Endothelial cell of umbilical vein (primary cell): ENCODE data around the gene STAT5A. TPM values are rescaled to one million over a fixed set of nuclear protein-coding genes. Genes with fewer than 3 reads are reported as not detected.

ENCODE experiments used
- BruUV-seq: library from RNA; stranded (reverse); fragments of 400-500 nt; replicated peaks from 2 replicates; lab custom pipeline; 2021; lab: Mats Ljungman, UMichigan
- CTCF ChIA-PET: fragments of 300-600, 350-600 bp; sonication (Branson Sonifier 250); formaldehyde crosslinking; loops from one replicate; lab custom pipeline; 2021; ENCODE audit warnings: antibody characterized with exemption, inconsistent platforms; lab: Charles Lee
- POLR2A ChIA-PET: fragments of 300-600, 350-600 bp; sonication (Branson Sonifier 250); formaldehyde crosslinking; loops from one replicate; lab custom pipeline; 2021; ENCODE audit warnings: antibody characterized with exemption, inconsistent platforms; lab: Charles Lee
- DNase-seq: peaks from one replicate; pipeline ENCODE4 v3.0.0-alpha.2; 2011; ENCODE audit warnings: low read depth, low spot score
- FAIRE-seq: peaks from 2 replicates; lab custom pipeline; 2011; peaks lifted over from hg19 to GRCh38; lab: Jason Lieb, UNC
- H2AFZ ChIP-seq: 2 replicates; pipeline ENCODE4 v1.6.0; 2012; ENCODE audit warnings: low read depth, low read length, control low read depth, inconsistent platforms
- H3K27ac ChIP-seq: 2 replicates; pipeline ENCODE4 v1.5.1; 2011; ENCODE audit warnings: low read depth, mild to moderate bottlenecking, control low read depth, low read length, moderate library complexity; ENCODE audit not compliant: insufficient read depth
- H3K27me3 ChIP-seq, 2 experiments: 2 replicates each; pipeline versions ENCODE4 v1.6.0 to v1.6.1; 2011; ENCODE audit warnings: low read length in 2 of 2, mixed read lengths in 1 of 2; ENCODE audit not compliant: control insufficient read depth in 2 of 2, insufficient read depth in 2 of 2
- H3K36me3 ChIP-seq, 2 experiments: 2 replicates in 1 of 2; 3 replicates in 1 of 2; pipeline ENCODE4 v1.5.1; 2011; ENCODE audit warnings: low read length in 2 of 2, mild to moderate bottlenecking in 1 of 2, moderate library complexity in 1 of 2; ENCODE audit not compliant: control insufficient read depth in 2 of 2, insufficient read depth in 2 of 2; ENCODE audit errors: extremely low read depth in 1 of 2
- H3K4me1 ChIP-seq: 3 replicates; pipeline ENCODE4 v1.5.1; 2011; ENCODE audit warnings: mild to moderate bottlenecking, low read length; ENCODE audit not compliant: control insufficient read depth, insufficient read depth; ENCODE audit errors: extremely low read depth
- H3K4me2 ChIP-seq: 2 replicates; pipeline ENCODE4 v1.6.1; 2011; ENCODE audit warnings: low read length, control low read depth, mixed read lengths; ENCODE audit not compliant: insufficient read depth
- H3K4me3 ChIP-seq, 3 experiments: fragments of 200-600 bp in 1 of 3; sonication (generic), shearing (Covaris generic) in 1 of 3; replicated peaks in 1 of 3; 2 replicates each; pipeline ENCODE4 v1.5.1; 2011 to 2016; ENCODE audit warnings: control low read depth in 3 of 3, low read length in 3 of 3, mild to moderate bottlenecking in 2 of 3, inconsistent platforms in 1 of 3, low read depth in 1 of 3, moderate library complexity in 1 of 3; ENCODE audit not compliant: insufficient read depth in 1 of 3
- H3K79me2 ChIP-seq: 2 replicates; pipeline ENCODE4 v1.6.0; 2012; ENCODE audit warnings: low read length, inconsistent platforms; ENCODE audit not compliant: control insufficient read depth, insufficient read depth
- H3K9ac ChIP-seq: replicated peaks from 2 replicates; pipeline ENCODE3; 2011; ENCODE audit warnings: low read length, control low read depth; ENCODE audit not compliant: insufficient read depth; ENCODE audit errors: extremely low read depth
- H3K9me1 ChIP-seq: replicated peaks from 3 replicates; pipeline ENCODE4 v1.6.0; 2011; ENCODE audit warnings: mild to moderate bottlenecking, low read length; ENCODE audit not compliant: control insufficient read depth, insufficient read depth; ENCODE audit errors: extremely low read depth
- H3K9me3 ChIP-seq: replicated peaks from 2 replicates; pipeline ENCODE4 v1.5.1; 2012; ENCODE audit warnings: low read length, inconsistent platforms; ENCODE audit not compliant: control insufficient read depth, insufficient read depth
- H4K20me1 ChIP-seq: replicated peaks from 2 replicates; pipeline ENCODE3; 2011; ENCODE audit warnings: mild to moderate bottlenecking, low read length; ENCODE audit not compliant: control insufficient read depth, insufficient read depth; ENCODE audit errors: extremely low read depth
- CTCF ChIP-seq, 2 donors: IDR thresholded peaks; 1 replicate in 1 of 2; 2 replicates in 1 of 2; pipeline ENCODE4 v1.5.1; 2011; ENCODE audit warnings: low read length in 2 of 2, mild to moderate bottlenecking in 2 of 2, moderate library complexity in 2 of 2, control low read depth in 1 of 2, inconsistent platforms in 1 of 2, low read depth in 1 of 2; ENCODE audit not compliant: insufficient read depth in 1 of 2; ENCODE audit errors: extremely low read depth in 1 of 2
- EZH2 ChIP-seq: IDR thresholded peaks from 2 replicates; pipeline ENCODE4 v1.6.1; 2012; ENCODE audit warnings: borderline replicate concordance, low read depth, mild to moderate bottlenecking, moderate library complexity, low read length, inconsistent platforms; ENCODE audit not compliant: severe bottlenecking
- FOS ChIP-seq: IDR thresholded peaks from 2 replicates; pipeline ENCODE4 v1.6.1; 2011; ENCODE audit warnings: mild to moderate bottlenecking, low read length, moderate library complexity, borderline replicate concordance; ENCODE audit not compliant: insufficient read depth
- GATA2 ChIP-seq: IDR thresholded peaks from 2 replicates; pipeline ENCODE4 v1.7.0; 2011; ENCODE audit warnings: low read depth, mild to moderate bottlenecking, moderate library complexity, mixed read lengths, low read length; ENCODE audit not compliant: insufficient read length, insufficient read depth
- JUN ChIP-seq: IDR thresholded peaks from 2 replicates; pipeline ENCODE4 v1.6.1; 2011; ENCODE audit warnings: borderline replicate concordance, low read depth; ENCODE audit not compliant: insufficient read length, insufficient read depth
- MAX ChIP-seq: IDR thresholded peaks from 2 replicates; pipeline ENCODE4 v1.6.1; 2011; ENCODE audit not compliant: insufficient read depth, insufficient read length
- MYC ChIP-seq: IDR thresholded peaks from one replicate; pipeline ENCODE4 v1.6.1; 2011; ENCODE audit warnings: mild to moderate bottlenecking, low read depth, low read length
- POLR2A ChIP-seq: IDR thresholded peaks from 2 replicates; pipeline ENCODE4 v1.6.1; 2012; ENCODE audit warnings: low read depth, mild to moderate bottlenecking, control low read depth, low read length
- POLR2AphosphoS5 ChIP-seq: IDR thresholded peaks from 2 replicates; pipeline ENCODE4 v1.6.1; 2012; ENCODE audit warnings: low read depth, mild to moderate bottlenecking, control low read depth, low read length, moderate library complexity; ENCODE audit not compliant: insufficient read depth
- dilution Hi-C: fragments of 300-500 bp; cut with MboI; formaldehyde crosslinking; loops from one replicate; pipeline ENCODE4 v1.15.0; 2019; ENCODE audit warnings: low sequenced_read_pairs; ENCODE audit not compliant: extremely low pct_ligation_motif_present
- intact Hi-C: fragments of 100-400 bp; cut with micrococcal nuclease; formaldehyde crosslinking; loops from one replicate; pipeline ENCODE4 v1.10.0; 2022
- polyA plus RNA-seq, 4 experiments: library from polyadenylated mRNA; depleted of rRNA in 3 of 4; stranded (reverse) in 3 of 4; unstranded in 1 of 4; fragments of >200 nt; gene quantifications; 2 replicates each; pipeline versions ENCODE4 v1.2.1 to v1.2.3, GENCODE V29; 2011 to 2012; ENCODE audit warnings: missing spikeins in 1 of 4
- total RNA-seq: library from RNA; stranded (reverse); gene quantifications from 2 replicates; pipeline ENCODE4 v1.2.3, GENCODE V29; 2021

Gene STAT5A
- total and polyA plus RNA-seq, 2 donors (not counting 3 experiments of a cell fraction or from before 2014, with no cell fraction given), result 18.0 to 23.4 TPM

GRCh38 chr17:42313389-42313772 lies 25.1 kb downstream of the STAT5A start:
- Histone ChIP-seq H3K9me3 (no peaks in the 10 kb centered on the region), H2AFZ (no peak overlapping the region), H4K20me1 (no peaks in the 10 kb centered on the region), H3K4me1 (peaks cover 44% of the 10 kb centered on the region), H3K27ac (peak overlapping the region; percentile 10), H3K9ac (no peak overlapping the region), H3K9me1 (no peaks in the 10 kb centered on the region), H3K36me3 (peaks cover 7 to 11% of the 10 kb centered on the region in 2 experiments), H3K4me3 (no peak overlapping the region), H3K27me3 (no peaks in the 10 kb centered on the region), H3K4me2 (no peak overlapping the region), H3K79me2 (no peaks in the 10 kb centered on the region)
- dilution Hi-C loops, result no loop called here
- intact Hi-C loops, result loop anchor here (2.0 kb wide), 1 partner anchor 91 kb away; no protein-coding TSS in a partner anchor
- TF ChIP-seq EZH2, result no peak
- TF ChIP-seq MYC, result no peak
- TF ChIP-seq JUN, result no peak
- no peak for TF ChIP-seq FOS
- TF ChIP-seq POLR2A, result no peak
- no peak for TF ChIP-seq MAX
- TF ChIP-seq CTCF (IDR thresholded peaks at IDR 0.05; ENCODE audit: extremely low read depth in 1 of 2, insufficient read depth in 1 of 2, low read depth in 1 of 2, low read length in 2 of 2), result no peak
- TF ChIP-seq GATA2, result no peak
- no peak for TF ChIP-seq POLR2AphosphoS5
- ChIA-PET CTCF (interaction anchor here (0.6 to 15.7 kb wide), 12 partner anchors 9 to 219 kb away, joined by 3 to 190 read pairs (median 8); partner anchors contain the start of gene CAVIN1), POLR2A (no interaction called here)
- no TSS peak for BruUV-seq
- DNase-seq (no peak), FAIRE-seq (no peak)
